Measurements from ENCODE around the gene EVI2B.
"Not testable (repeated sequence)": the region's sequence is repeated elsewhere in the genome, so short reads cannot be mapped to it uniquely, and the experiment has no call there.

The EVI2B gene

DNA sequence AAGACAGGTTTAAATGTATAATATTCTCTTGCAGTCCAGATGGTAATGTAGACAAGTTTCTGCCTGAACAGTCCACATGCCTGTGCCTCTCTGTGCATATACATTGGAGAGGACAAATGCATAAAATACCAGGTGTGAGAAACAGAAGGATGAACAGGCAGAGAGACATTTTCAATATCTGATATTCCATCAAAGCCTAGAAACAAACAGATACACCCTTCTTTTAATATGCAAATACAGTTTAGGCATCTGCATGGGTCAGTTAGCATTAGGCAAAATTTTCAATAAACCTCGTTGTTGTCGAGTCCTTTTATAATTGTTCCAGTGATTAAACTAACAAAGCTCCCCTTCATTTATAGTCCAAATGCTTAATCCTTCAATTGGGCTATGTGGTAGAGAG, 17.7 kb downstream of the EVI2B start:
- no peak overlapping the region for H3K4me3 ChIP-seq (ENCODE audit: low read depth, low read length)
- no peak for DNase-seq (ENCODE audit: low read depth)
- TF ChIP-seq, protein P1, sequence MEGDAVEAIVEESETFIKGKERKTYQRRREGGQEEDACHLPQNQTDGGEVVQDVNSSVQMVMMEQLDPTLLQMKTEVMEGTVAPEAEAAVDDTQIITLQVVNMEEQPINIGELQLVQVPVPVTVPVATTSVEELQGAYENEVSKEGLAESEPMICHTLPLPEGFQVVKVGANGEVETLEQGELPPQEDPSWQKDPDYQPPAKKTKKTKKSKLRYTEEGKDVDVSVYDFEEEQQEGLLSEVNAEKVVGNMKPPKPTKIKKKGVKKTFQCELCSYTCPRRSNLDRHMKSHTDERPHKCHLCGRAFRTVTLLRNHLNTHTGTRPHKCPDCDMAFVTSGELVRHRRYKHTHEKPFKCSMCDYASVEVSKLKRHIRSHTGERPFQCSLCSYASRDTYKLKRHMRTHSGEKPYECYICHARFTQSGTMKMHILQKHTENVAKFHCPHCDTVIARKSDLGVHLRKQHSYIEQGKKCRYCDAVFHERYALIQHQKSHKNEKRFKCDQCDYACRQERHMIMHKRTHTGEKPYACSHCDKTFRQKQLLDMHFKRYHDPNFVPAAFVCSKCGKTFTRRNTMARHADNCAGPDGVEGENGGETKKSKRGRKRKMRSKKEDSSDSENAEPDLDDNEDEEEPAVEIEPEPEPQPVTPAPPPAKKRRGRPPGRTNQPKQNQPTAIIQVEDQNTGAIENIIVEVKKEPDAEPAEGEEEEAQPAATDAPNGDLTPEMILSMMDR (IDR thresholded peaks at IDR 0.05; ENCODE audit: insufficient read depth, low read depth, low read length, missing control alignments) = no peak

DNA sequence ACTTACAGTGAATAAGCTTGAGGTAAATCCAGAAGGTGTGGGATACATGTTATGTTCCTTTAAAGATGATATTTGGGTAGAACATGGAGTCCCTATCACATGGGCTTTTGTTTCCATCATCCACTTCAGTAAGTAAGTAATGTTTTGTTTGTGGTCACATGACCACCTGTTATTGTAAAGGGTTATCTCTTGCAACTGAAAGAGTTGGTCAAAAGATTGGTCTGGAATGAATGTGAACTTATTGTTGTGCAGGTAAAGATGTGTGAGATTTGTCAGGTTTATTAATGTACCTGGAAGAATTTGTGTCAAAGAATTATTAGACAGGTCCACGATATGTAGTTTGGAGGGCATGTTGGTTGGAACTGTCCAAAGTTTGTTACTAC, 18.4 kb downstream of the EVI2B start:
- no peak overlapping the region for H3K4me3 ChIP-seq (ENCODE audit: low read depth, low read length)
- TF ChIP-seq, protein P1 (IDR thresholded peaks at IDR 0.05; ENCODE audit: insufficient read depth, low read depth, low read length, missing control alignments) = no peak
- DNase-seq (ENCODE audit: low read depth) = no peak

DNA sequence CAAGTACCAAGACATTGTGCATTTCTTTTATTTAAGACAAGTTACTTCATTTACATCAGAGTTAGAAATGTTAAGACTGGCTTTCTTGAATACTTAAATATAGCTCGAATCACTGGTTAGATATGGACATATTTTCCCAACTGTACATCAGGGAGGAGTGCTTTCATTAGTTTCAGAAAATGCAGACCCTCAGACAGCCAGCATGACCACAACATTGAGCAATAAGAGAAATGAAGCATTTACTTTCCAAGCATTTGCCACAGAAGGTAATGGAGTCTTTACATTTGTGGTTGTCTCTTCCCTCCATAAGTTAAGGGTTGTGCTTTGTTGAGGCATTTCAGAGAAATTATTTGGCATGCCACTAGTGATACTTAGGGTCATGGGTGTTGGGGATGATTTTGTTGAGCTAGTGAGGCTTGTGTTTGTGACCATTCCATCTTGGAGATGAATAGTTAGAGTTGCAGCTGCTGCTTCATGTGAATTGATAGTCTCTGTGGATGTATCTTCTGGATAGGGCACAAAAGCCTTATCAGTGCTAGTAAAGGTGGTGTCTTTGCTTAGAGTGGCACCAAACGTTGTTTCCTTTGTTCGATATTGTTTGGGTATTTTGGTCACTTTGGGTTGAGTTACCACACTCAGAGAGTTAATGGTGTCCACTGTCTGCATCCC, 18.9 kb downstream of the EVI2B start:
- TF ChIP-seq, protein P1 (IDR thresholded peaks at IDR 0.05; ENCODE audit: insufficient read depth, low read depth, low read length, missing control alignments) = no peak
- H3K4me3 ChIP-seq (ENCODE audit: low read depth, low read length) = no peak overlapping the region
- no peak for DNase-seq (ENCODE audit: low read depth)

DNA sequence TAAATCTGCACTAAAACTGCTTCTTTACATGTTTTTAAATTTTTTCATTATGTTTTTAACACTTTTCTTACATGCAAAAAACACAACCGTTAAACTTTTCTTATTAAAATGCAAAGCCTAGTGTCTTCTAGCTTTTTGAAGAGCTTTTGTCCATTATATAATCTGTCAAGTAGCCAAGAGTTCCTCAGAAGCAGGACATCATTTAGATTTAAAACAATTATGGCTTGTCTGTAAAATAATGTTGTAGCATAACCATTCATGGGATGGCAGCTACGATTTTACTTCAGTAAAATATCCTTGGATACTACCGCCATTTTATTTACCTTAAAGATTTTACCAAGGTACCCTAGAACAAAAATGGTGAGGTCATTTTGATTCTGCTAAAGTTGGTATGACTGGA, 19.6 kb downstream of the EVI2B start:
- no peak overlapping the region for H3K4me3 ChIP-seq (ENCODE audit: low read depth, low read length)
- TF ChIP-seq, protein P1 (IDR thresholded peaks at IDR 0.05; ENCODE audit: insufficient read depth, low read depth, low read length, missing control alignments) = no peak
- no peak for DNase-seq (ENCODE audit: low read depth)

DNA sequence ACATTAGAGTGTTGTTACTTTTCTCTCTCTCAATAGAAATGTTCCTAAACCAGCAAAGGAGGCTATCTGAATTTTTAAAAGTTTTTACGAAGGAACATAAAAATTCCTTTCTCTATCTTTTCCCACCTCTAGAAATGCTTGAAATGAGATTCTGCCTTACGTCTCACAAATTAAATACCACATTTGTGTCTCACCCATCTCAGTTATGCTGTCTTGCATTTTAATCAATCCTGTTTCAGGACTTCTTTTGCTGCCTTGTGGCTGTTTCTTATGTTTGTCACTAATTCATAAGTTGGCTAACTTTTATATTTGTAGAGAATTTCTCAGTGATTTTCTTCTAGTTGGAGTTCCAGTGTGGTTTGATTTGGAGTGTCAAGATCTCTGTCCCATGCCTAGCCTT, 20.3 kb downstream of the EVI2B start:
- no peak overlapping the region for H3K4me3 ChIP-seq (ENCODE audit: low read depth, low read length)
- TF ChIP-seq, protein P1 (IDR thresholded peaks at IDR 0.05; ENCODE audit: insufficient read depth, low read depth, low read length, missing control alignments) = no peak
- no peak for DNase-seq (ENCODE audit: low read depth)

DNA sequence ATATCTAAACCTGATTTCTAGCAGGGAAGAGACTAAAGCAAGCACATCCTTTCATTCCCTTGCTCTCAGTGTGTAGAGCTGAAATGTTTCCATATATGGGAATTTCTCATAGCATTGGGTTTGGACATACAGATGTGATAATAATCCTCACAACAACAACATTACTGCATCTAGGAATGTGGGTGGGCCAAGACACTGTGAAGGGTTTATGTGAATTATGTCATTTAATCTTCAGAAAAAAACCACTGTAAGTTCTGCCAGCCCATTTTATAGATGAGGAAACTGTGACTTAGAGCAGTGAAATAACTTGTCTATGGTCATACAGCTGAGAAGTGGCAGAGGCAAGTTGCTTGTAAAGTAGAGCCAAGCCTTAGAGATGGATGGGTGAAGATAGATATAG, 22.0 kb downstream of the EVI2B start:
- DNase-seq (ENCODE audit: low read depth) = no peak
- no peak overlapping the region for H3K4me3 ChIP-seq (ENCODE audit: low read depth, low read length)
- TF ChIP-seq, protein P1 (IDR thresholded peaks at IDR 0.05; ENCODE audit: insufficient read depth, low read depth, low read length, missing control alignments) = no peak

DNA sequence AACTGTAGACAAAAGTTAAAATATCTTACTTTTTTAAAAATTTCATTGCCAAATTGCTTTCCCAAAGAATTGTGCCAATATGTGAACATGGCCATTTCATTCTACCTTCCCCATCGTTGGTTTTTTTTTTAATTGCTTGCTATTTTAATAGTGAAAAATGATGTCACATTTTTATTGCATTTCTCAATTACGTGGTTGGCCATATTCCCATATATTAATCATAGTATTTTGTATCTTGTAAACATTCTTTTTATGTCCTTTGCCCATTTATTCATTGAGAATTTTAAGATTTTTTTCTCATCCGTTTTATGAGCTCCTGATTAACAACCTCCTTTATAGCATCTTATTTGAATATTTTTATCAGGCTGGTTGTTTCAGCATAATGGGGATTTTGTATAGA, 24.1 kb downstream of the EVI2B start:
- DNase-seq (ENCODE audit: low read depth) = no peak
- TF ChIP-seq, protein P1 (IDR thresholded peaks at IDR 0.05; ENCODE audit: insufficient read depth, low read depth, low read length, missing control alignments) = no peak
- H3K4me3 ChIP-seq (ENCODE audit: low read depth, low read length) = no peak overlapping the region

DNA sequence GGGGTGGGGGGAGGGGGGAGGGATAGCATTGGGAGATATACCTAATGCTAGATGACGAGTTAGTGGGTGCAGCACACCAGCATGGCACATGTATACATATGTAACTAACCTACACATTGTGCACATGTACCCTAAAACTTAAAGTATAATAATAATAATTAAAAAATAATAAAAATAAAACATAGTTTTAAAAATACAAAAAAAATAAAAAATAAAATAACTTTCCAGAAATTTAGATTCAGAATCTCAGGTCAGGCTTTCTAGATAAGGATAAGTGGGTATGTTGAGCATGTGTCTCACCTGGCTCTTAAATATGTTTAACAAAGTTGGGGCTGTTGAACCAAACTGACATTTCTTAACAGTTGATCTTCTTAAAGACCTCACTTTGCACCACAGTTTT, 25.9 kb downstream of the EVI2B start:
- DNase-seq (ENCODE audit: low read depth); H3K4me3 ChIP-seq (ENCODE audit: low read depth, low read length): not testable (repeated sequence)
